HG02678 (cell line): Measurements from ENCODE around the gene MFAP4.
A peak's percentile ranks its signal among the peaks of the same experiment; 100 is the strongest.

Experiments used
- ATAC-seq: cut with Tn5 transposase; IDR thresholded peaks from one replicate; pipeline ENCODE4 v1.9.1; 2021; ENCODE audit warnings: mild to moderate bottlenecking, moderate library complexity; ENCODE audit not compliant: unreplicated experiment

Gene MFAP4

GRCh38 chr17:19372011-19372370 is 15.0 kb downstream of the MFAP4 start:
- no peak for ATAC-seq

- no peak for ATAC-seq
Observed at GRCh38 chr17:19371259-19372010, 15.6 kb downstream of the MFAP4 start.

GRCh38 chr17:19370493-19370960 is 16.5 kb downstream of the MFAP4 start:
- peak; percentile 57 for ATAC-seq

- ATAC-seq, result no peak
Observed at GRCh38 chr17:19369846-19370492, 17.0 kb downstream of the MFAP4 start.

- no peak for ATAC-seq
Observed at GRCh38 chr17:19369107-19369778, 17.7 kb downstream of the MFAP4 start.

- ATAC-seq, result no peak
Observed at GRCh38 chr17:19368229-19368628, 18.8 kb downstream of the MFAP4 start.

GRCh38 chr17:19366637-19366972 is 20.4 kb downstream of the MFAP4 start:
- ATAC-seq, result no peak

- ATAC-seq, result no peak
Observed at GRCh38 chr17:19365833-19366636, 21.0 kb downstream of the MFAP4 start.

GRCh38 chr17:19365499-19365817 is 21.5 kb downstream of the MFAP4 start:
- no peak for ATAC-seq

- ATAC-seq, result no peak
Observed at GRCh38 chr17:19364699-19365498, 22.1 kb downstream of the MFAP4 start.

GRCh38 chr17:19363460-19364035 is 23.4 kb downstream of the MFAP4 start:
- no peak for ATAC-seq

- ATAC-seq, result no peak
Observed at GRCh38 chr17:19363114-19363438, 23.9 kb downstream of the MFAP4 start.

GRCh38 chr17:19362277-19363113 is 24.5 kb downstream of the MFAP4 start, which contains the start of gene B9D1:
Gene B9D1 (minus strand): TSS chr17:19362723. CDS start chr17:19362569, 154 bp downstream.
- ATAC-seq, result peak; percentile 84

- ATAC-seq, result no peak
Observed at GRCh38 chr17:19361944-19362276, 25.1 kb downstream of the MFAP4 start.

GRCh38 chr17:19361326-19361725 is 25.7 kb downstream of the MFAP4 start:
- no peak for ATAC-seq

GRCh38 chr17:19360772-19361171 is 26.2 kb downstream of the MFAP4 start:
- no peak for ATAC-seq

GRCh38 chr17:19359856-19360255 is 27.1 kb downstream of the MFAP4 start:
- no peak for ATAC-seq

- ATAC-seq, result no peak
Observed at GRCh38 chr17:19359151-19359550, 27.8 kb downstream of the MFAP4 start.

- ATAC-seq, result no peak
Observed at GRCh38 chr17:19357761-19358160, 29.2 kb downstream of the MFAP4 start.
